Peyer's patch (tissue), 4 donors: ENCODE data around the gene MED31.

Experiments
- POLR2A ChIP-seq, 2 donors: fragments of 450-650 bp; IDR thresholded peaks; one replicate each; pipeline ENCODE4 v1.5.1; 2017; ENCODE audit warnings: antibody characterized with exemption in 2 of 2, mild to moderate bottlenecking in 2 of 2, moderate library complexity in 2 of 2
- TF ChIP-seq, protein P1 (sequence below), 6 experiments: fragments of 450-650 bp in 4 of 6; fragments of 200-600 bp in 2 of 6; sonication (generic) in 1 of 6; IDR thresholded peaks; one replicate each; pipeline ENCODE4 v1.5.1; 2017 to 2019; ENCODE audit warnings: antibody characterized with exemption in 6 of 6, mild to moderate bottlenecking in 3 of 6, moderate library complexity in 1 of 6

- TF ChIP-seq, protein P1, sequence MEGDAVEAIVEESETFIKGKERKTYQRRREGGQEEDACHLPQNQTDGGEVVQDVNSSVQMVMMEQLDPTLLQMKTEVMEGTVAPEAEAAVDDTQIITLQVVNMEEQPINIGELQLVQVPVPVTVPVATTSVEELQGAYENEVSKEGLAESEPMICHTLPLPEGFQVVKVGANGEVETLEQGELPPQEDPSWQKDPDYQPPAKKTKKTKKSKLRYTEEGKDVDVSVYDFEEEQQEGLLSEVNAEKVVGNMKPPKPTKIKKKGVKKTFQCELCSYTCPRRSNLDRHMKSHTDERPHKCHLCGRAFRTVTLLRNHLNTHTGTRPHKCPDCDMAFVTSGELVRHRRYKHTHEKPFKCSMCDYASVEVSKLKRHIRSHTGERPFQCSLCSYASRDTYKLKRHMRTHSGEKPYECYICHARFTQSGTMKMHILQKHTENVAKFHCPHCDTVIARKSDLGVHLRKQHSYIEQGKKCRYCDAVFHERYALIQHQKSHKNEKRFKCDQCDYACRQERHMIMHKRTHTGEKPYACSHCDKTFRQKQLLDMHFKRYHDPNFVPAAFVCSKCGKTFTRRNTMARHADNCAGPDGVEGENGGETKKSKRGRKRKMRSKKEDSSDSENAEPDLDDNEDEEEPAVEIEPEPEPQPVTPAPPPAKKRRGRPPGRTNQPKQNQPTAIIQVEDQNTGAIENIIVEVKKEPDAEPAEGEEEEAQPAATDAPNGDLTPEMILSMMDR (IDR thresholded peaks at IDR 0.05): no peak
- TF ChIP-seq POLR2A (IDR thresholded peaks at IDR 0.05): no peak
These were observed 34.6 kb upstream of the MED31 start for GRCh38 chr17:6686026-6686425.
